Measurements from ENCODE around the gene JAM3.

DNA sequence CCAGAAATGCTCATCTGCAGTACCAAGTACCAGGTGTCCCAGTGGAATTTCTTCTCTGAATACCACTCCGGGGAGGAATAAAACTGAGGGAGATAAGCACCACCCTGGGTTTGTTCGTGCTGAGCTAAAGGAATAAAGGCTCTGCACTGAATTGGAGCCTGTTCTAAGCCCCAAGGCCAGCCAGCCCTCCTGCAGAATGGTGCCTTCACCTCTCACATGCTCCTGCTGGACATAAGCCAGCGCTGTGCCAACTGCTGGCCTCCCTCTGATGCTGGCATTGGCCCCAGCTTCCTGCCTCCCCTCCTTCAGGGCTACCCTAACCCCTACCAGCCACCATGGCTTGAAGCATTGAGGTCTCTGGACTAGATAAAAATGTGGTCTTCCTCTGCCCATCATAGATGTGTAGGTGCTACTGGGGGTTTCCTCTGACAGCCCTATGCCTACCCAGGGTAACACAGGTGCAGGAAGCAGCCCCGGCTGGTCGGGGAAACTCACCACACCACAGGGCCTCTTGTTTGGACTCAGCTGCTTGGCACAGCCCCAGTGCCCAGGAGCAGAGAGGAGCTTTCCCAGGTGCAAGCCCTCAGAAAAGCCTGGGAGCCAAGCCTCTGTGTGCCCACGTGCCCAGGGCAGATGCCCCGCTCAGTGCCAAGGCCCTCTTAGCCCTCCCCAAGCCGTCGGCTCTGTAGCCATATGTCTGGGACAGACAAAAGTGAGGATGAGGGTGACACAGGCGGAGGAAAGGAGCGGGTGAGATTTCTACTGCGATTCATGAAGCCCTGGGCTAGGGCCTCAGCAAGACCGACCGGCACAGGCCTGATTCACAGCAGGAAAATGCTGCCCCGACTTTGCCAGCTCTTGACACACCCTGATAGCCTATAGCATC lies 34.1 kb upstream of the JAM3 start:
- TF ChIP-seq CTCF (conservative IDR thresholded peaks at IDR 0.05) (no peak), EZH2 (IDR thresholded peaks at IDR 0.05; ENCODE audit: low read depth) (no peak)
